Heart left ventricle (tissue), 13 donors: ENCODE measurements around the gene DCAF8.

ENCODE experiments used
- CTCF ChIP-seq, 12 donors: fragments of 200-600 bp; sonication (generic) in 4 of 12; IDR thresholded peaks; one replicate each; pipeline versions ENCODE4 v1.5.0 to v1.8.0; 2018 to 2022; ENCODE audit warnings: antibody characterized with exemption in 12 of 12, mild to moderate bottlenecking in 5 of 12
- POLR2A ChIP-seq, 2 donors: fragments of 450-650 bp; IDR thresholded peaks; one replicate each; pipeline ENCODE4 v1.6.1; 2017; ENCODE audit warnings: antibody characterized with exemption in 2 of 2, mild to moderate bottlenecking in 2 of 2, moderate library complexity in 2 of 2
- donor health status: ischemic (EF 13 %, LVEDD 7.1; RV severe dilation, severe dysfunction).
- donor health status: DM: no; HTN: yes; CAD: no.
- donor health status: DM: no; HTN: no; CAD: no.
- donor health status: ischemic (EF 25% LVEDD 6.9; RV normal size, moderate dysfunction).
- donor health status: ischemic (EF 25% LVEDD 5.7; RV mildly dilated, moderate dysfunction).
- donor health status: ischemic (EF 35%, LVEDD 5.7; RV mildly dilated, moderate dysfunction).
- donor health status: nonischemic (EF 11% LVEDD 7.7; RV severe dilation, severe dysfunction).
- donor health status: DM: yes; HTN: yes; CAD: no.
- donor health status: PGD.
- donor health status: ischemic (EF 29% LVEDD 5.4; RV normal size, mild dysfunction).
- donor health status: nonischemic (EF 23%, LVEDD 6.1; RV moderate dilation, normal function).

DNA sequence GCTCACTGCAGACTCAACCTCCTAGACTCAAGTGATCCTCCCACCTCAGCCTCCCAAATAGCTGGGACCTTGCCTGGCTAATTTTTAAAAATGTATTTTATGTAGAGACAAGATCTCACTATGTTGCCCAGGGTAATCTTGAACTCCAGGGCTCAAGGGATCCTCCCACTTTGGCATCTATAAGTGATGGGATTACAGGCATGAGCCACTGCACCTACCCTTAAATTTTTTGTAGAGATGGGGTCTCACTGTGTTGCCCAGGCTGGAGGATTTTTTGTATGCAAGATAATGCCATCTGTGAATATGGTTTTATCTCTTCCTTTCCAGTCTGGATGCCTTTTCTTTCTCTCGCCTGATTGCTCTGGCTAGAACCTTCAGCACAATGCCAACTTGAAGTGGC lies 8.7 kb upstream of the DCAF8 start:
- no peak for TF ChIP-seq CTCF (IDR thresholded peaks at IDR 0.05)
- TF ChIP-seq POLR2A (IDR thresholded peaks at IDR 0.05) = no peak
